HG03095 (cell line): Measurements from ENCODE around the gene MKNK1.

Experiments used
- ATAC-seq: cut with Tn5 transposase; IDR thresholded peaks from one replicate; pipeline ENCODE4 v1.9.1; 2021; ENCODE audit warnings: moderate library complexity; ENCODE audit not compliant: unreplicated experiment

Gene MKNK1

DNA sequence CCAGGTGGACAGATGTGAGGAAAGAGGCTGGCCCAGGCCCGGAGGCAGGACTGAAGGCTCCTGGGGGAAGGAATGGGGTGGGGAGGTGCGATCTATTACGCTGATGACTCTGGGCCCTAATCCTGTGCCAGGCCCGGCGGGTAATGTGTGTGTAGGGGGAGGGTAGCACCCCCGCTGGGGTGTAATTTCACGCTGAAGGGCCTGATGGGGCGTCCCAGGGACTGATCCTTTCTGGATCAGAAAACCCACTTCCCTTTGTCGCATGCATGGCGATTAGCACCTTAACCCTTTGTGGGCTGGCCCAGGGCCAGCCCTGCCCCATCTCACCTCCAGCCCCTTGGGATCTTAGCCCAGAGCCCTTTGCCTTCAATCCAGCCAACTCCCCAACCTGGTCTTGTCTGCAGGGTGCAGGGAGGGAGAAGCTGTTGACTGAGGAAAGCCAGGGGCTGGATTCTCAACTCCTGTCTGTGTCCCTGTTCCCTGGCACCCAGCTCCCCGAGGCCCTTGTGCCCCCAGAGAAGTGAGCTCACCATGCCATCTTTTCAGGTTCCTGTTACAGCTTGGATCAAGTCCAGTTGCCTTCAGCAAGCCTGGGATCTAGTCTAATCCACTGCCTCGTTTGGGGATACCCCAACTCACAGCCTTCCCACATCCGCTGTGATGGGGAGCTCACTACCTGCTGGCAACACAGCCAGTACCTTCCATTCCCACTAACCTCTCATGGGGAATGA is 78.7 kb downstream of the MKNK1 start:
- ATAC-seq: no peak

- no peak for ATAC-seq
These were observed 79.2 kb downstream of the MKNK1 start for GRCh38 chr1:46524843-46525242.

- no peak for ATAC-seq
These were observed 80.3 kb downstream of the MKNK1 start for GRCh38 chr1:46523496-46524353.

- no peak for ATAC-seq
These were observed 81.1 kb downstream of the MKNK1 start for GRCh38 chr1:46522969-46523320.

DNA sequence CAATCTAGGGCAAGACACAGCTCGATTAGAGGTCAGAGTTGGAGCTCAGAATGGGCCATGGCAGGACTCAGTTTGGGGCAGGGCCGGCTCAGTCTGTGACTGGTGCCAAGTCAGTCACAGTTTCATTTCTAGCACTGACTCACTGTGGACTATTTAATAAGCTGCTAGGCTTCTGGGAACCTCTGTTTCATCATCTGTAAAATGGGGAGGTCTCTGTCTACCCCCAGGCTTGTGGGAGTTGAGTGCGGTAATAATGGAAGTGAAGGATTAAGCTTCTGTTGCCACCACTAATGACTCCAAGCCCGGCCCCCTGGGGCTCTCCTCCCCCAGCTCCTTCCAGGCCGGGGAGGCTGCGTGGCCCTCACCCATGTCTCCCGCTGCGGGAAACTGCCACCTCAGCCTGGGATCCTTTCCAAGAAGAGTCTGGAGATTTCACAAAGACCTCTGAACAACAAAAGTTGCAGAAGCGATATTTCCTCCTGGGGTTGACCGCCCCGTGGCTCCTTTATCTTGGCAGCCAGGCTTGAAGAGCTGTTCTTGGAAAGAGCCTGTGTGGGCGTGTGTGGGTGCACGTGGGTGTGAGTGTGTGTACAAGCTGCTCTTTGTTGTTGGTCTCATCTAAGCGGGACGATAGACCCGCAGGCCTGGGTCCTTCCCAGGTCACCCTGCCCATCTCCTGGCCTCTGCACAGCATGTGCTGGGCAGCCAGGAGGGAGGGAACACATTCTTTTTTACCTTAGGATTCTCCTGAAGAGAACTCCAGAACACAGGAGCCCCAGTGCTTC is 81.7 kb downstream of the MKNK1 start:
- ATAC-seq: no peak

DNA sequence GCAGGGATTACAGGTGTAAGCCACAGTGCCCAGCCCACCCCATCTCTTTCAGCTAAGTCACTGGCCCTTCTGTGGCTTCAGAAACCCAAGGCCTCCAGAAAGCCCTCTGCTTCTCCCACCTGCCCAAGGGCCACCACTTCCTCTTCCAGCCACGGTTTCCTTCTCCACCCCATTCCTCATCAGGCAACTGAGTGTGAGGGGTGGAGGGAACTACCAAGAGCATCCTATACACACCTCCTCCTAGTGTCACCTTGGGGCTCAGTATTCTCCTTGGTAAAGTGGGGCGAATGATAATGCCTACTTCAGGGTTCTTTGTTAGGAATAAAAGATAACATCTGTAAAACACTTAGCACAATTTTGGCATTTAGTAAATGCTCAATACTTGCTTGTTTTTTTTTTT is 82.7 kb downstream of the MKNK1 start:
- ATAC-seq: no peak

DNA sequence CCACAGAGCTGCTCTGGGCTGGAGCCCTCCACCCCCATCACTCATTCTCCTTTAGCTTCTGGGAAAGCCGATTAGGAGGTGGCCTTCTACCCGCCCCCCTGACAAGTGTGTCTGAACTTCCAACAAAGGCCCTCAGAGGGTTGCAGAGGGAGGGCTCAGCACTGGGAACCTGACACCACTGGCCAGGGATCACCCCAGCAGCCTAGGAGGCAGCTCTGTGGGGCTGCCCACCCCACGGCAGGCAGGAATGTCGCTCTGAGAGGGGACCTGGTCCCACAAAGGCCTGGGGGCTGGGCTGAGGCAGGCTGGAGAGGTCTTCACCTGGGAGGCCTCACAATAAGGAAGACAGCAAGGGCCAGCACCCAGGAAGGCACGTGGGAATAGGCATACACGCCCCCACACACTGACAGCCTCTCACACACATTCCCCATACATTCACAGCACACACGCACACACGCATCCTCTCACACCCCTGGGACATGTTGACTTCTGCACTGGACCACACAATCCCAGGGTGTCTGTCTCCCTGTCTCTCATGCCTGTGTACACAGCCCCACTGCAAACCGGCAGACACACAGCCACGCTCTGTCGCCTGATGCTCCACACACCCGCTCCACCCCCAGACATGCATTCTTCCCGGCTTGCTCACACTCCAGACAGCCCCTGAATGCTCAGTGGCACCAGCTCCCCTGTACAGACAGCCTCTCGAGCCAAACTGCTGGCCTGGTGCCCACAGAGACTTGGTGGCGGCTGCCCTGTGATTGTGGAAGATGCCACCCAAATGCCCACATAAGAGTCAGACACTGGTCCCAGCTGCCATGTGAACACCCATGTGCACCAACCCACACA is 83.8 kb downstream of the MKNK1 start:
- no peak for ATAC-seq

DNA sequence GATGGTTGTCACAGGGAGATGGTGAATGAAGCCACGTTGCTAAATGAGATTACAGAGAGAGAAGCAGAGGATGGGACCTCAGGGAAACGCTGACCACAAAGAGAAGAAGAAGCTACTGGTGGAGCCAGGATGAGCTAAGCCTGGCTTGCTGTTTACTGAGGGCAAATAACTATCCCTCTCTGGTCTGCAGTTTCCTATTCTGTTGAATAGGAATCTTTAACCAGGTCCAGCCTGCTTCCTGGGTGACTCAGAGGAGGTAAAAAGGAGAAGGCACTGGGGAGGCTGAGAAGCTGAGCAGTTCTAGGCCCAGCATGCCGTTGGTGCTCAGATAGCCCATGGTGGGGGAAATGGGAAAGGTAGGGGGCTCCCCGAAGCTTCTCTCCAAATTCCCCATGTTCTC is 84.9 kb downstream of the MKNK1 start:
- ATAC-seq: no peak

DNA sequence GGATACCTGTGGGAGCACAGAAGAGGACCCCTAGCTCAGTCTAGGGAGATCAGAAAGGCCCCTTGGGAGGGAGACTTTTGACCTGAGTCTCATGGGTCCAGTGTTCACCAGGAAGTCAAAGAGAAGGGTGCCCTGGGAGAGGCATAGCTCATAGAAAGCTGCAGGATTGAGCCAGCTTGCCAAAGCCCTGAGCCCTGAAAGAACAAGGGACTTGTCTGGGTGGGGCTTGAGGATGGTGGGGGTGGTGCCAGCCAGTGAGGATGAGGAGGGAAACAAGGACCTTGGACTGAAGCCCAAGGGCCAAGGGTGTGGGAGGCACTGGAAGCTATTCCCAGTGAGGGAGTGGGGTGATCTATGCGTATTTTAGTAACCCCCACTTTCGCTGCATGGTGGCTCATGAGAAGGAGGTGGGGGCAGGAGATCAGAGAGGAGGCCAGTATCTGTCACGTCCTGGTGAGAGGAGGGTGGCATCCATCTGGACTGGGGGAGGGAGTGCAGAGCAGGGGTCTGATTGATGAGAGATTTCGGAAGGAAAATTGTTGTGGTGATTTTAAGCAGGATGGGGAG is 86.1 kb downstream of the MKNK1 start:
- no peak for ATAC-seq

DNA sequence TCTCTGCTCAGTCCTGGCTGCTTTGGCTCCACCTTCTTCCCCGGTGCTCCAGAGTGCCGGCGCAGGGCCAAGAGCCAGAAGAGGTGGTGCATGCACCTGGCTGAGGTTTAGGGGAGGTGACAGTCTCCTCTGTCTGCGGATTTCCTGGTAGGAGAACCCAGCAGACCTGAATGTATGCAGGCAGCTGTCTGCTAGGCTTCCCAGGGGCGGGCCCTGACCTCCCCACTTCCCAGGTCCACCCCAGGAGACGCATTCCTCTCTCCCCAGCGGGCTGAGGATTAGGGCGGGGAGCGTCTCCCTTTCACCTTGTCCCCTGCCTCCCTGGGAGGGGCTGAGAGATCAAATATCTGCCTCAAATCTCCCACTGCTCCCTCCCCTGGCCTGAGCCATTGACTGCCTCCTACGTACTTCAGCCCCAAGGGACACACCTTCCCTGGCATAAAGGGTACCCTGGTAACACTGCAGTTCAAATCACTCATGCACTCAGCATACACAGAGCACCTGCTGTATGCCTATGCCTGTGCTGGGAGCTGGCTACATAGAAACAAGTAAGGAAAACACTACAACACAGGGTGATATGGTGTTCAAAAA is 87.0 kb downstream of the MKNK1 start:
- ATAC-seq: no peak

GRCh38 chr1:46516200-46516950 is 87.7 kb downstream of the MKNK1 start:
- ATAC-seq: no peak

- no peak for ATAC-seq
These were observed 88.5 kb downstream of the MKNK1 start for GRCh38 chr1:46515576-46515975.

DNA sequence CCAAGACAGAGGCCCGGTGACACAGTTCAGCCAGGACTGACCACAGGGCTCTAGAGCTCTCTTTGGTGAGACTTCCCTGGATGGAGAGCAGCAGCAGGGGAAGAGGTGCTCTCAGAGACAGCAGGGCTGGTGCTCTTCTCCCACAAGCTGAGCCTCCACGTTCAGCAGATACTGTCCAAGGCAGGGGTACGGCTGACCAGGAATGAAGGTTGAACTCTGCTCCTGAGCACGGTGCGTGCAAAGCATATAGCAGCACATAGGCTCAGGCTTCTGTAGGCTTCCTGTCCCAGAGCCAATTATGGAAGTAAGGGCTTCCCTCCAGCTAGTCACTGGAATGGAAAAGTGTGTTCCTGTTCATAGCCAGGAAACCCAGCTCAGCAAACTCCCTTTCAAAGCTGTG is 90.5 kb downstream of the MKNK1 start:
- no peak for ATAC-seq

- ATAC-seq: no peak
These were observed 91.3 kb downstream of the MKNK1 start for GRCh38 chr1:46512792-46513190.

DNA sequence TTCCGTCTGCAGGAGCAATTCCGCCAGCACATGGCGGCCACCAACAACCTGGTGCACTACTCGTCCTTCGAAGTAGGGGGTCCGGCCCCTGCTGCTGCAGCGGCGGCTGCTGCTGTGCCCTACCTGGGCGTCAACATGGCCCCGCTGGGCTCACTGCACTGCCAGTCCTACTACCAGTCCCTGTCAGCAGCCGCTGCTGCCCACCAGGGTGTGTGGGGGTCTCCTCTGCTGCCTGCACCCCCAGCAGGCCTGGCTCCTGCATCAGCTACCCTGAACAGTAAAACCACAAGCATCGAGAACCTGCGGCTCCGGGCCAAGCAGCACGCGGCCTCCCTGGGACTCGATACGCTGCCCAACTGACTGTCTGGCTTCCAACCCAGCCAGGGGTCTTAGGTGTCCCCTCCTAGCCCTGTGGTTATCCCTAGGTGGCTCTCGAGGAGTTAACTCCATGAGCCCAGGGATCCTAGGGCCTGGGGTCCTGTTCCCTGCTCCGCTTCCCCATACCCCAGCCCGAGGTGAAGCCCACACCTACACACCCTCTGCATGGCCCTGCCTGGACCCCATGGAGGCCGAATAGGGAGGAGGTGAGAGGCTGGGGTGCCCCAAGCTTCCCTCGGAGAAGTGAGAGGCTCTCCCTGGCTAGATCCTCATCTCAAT is 91.8 kb downstream of the MKNK1 start:
- no peak for ATAC-seq

DNA sequence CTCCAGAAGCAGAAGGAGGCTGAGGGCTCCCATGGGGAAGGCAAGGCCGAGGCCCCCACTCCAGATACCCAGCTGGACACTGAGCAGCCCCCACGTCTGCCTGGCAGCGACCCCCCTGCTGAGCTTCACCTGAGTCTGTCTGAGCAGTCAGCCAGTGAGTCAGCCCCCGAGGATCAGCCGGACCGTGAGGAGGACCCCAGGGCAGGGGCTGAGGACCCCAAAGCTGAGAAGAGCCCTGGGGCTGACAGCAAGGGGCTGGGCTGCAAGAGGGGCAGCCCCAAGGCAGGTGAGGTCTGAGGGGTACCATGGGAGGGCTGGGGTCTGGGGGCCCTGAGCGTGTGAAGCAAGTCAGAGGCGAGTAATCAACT is 93.1 kb downstream of the MKNK1 start:
- ATAC-seq: no peak

- no peak for ATAC-seq
These were observed 93.6 kb downstream of the MKNK1 start for GRCh38 chr1:46510341-46510997.

GRCh38 chr1:46508757-46509156 is 95.3 kb downstream of the MKNK1 start:
- no peak for ATAC-seq
